ENCODE results near the gene AHCYL2. TPM values are rescaled to one million over a fixed set of nuclear protein-coding genes. Genes with fewer than 3 reads are reported as not detected.

AHCYL2 gene
- total RNA-seq, 1 donor from 2014 or later = 14.7 TPM

DNA sequence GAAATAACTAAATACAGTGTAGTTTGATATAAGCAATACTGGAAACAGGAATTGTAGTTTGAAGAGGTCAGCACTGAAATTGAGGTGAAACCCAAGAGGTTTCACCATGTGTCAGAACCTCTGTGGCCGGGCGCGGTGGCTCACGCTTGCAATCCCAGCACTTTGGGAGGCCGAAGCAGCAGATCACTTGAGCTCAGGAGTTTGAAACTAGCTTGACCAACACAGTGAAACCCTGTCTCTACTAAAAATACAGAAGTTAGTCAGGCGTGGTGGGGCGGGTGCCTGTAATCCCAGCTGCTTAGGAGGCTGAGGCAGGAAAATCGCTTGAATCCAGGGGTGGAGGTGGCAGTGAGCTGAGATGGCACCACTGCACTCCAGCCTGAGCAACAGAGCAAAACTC lies 13.7 kb downstream of the AHCYL2 start:
- no peak overlapping the region for H3K4me2 ChIP-seq (ENCODE audit: low read length)
- no peaks in the 10 kb centered on the region for H3K27me3 ChIP-seq (ENCODE audit: insufficient read depth, low read length)
- no peaks in the 10 kb centered on the region for H3K36me3 ChIP-seq (ENCODE audit: insufficient read depth, low read length)
- H3K4me3 ChIP-seq (ENCODE audit: insufficient read depth, low read depth, low read length) = no peak overlapping the region
- Mint-ChIP-seq H3K27ac (ENCODE audit: unreplicated experiment) (no peak overlapping the region), H3K4me3 (ENCODE audit: unreplicated experiment) (no peak overlapping the region), H3K36me3 (ENCODE audit: low read depth, unreplicated experiment) (no peaks in the 10 kb centered on the region), H3K27me3 (ENCODE audit: low read depth, unreplicated experiment) (no peaks in the 10 kb centered on the region), H3K9me3 (ENCODE audit: unreplicated experiment) (no peaks in the 10 kb centered on the region), H3K4me1 (ENCODE audit: low read depth, unreplicated experiment) (peaks cover 5% of the 10 kb centered on the region)
- TF ChIP-seq EZH2 (IDR thresholded peaks at IDR 0.05; ENCODE audit: insufficient read depth, low read length) = no peak
- TF ChIP-seq, protein P1, sequence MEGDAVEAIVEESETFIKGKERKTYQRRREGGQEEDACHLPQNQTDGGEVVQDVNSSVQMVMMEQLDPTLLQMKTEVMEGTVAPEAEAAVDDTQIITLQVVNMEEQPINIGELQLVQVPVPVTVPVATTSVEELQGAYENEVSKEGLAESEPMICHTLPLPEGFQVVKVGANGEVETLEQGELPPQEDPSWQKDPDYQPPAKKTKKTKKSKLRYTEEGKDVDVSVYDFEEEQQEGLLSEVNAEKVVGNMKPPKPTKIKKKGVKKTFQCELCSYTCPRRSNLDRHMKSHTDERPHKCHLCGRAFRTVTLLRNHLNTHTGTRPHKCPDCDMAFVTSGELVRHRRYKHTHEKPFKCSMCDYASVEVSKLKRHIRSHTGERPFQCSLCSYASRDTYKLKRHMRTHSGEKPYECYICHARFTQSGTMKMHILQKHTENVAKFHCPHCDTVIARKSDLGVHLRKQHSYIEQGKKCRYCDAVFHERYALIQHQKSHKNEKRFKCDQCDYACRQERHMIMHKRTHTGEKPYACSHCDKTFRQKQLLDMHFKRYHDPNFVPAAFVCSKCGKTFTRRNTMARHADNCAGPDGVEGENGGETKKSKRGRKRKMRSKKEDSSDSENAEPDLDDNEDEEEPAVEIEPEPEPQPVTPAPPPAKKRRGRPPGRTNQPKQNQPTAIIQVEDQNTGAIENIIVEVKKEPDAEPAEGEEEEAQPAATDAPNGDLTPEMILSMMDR (IDR thresholded peaks at IDR 0.05; ENCODE audit: insufficient read depth, low read depth, low read length) = no peak
- DNase-seq (ENCODE audit: low read depth) (no peak), FAIRE-seq (no peak)
- H3K9ac ChIP-seq (ENCODE audit: low read length) = no peak overlapping the region
- no peak overlapping the region for H2AFZ ChIP-seq (ENCODE audit: low read depth, low read length)
- H3K4me1 ChIP-seq (ENCODE audit: insufficient read depth, low read length) = no peaks in the 10 kb centered on the region
- no peaks in the 10 kb centered on the region for H3K9me3 ChIP-seq (ENCODE audit: insufficient read depth, low read depth, low read length)
- no peak overlapping the region for H3K27ac ChIP-seq (ENCODE audit: low read depth, low read length)
- H4K20me1 ChIP-seq (ENCODE audit: insufficient read depth, low read length) = peaks cover 14% of the 10 kb centered on the region
- H3K79me2 ChIP-seq (ENCODE audit: insufficient read depth, low read length) = no peaks in the 10 kb centered on the region

DNA sequence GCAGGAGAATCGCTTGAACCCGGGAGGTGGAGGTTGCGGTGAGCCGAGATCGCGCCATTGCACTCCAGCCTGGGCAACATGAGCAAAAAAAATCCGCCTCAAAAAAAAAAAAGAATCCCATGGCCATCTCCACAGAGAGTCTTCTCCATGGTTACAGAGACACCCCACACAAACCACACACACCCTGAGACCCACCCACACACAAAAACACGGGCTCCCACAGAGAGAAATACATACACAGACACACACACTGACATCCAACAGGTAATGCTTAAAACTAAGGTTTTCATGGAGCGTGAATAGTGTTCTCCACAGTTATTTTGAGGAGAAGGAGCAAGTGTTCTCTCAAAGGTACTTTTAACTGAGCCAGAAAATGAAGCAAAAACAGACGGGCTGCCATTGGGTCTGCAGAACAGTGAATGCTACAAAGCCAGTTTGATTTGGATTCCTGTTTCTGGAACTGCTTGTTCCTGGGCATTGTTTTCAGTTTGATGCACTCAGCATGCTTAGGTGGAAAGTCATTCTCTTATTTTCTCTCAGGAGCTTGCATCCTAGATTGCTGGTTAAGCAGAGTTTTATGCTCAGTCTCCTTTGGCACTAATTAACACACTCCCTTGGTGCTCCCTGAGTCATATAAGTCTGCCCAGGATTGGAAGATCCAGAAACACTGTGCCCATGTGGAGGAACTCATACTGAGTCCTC lies 15.4 kb downstream of the AHCYL2 start:
- TF ChIP-seq, protein P1 (IDR thresholded peaks at IDR 0.05; ENCODE audit: insufficient read depth, low read depth, low read length) = no peak
- no peak for TF ChIP-seq EZH2 (IDR thresholded peaks at IDR 0.05; ENCODE audit: insufficient read depth, low read length)
- Mint-ChIP-seq H3K4me3 (ENCODE audit: unreplicated experiment) (no peak overlapping the region), H3K4me1 (ENCODE audit: low read depth, unreplicated experiment) (peaks cover 5% of the 10 kb centered on the region), H3K36me3 (ENCODE audit: low read depth, unreplicated experiment) (no peaks in the 10 kb centered on the region), H3K27me3 (ENCODE audit: low read depth, unreplicated experiment) (no peaks in the 10 kb centered on the region), H3K9me3 (ENCODE audit: unreplicated experiment) (no peaks in the 10 kb centered on the region), H3K27ac (ENCODE audit: unreplicated experiment) (no peak overlapping the region)
- Histone ChIP-seq H3K27ac (ENCODE audit: low read depth, low read length) (no peak overlapping the region), H3K4me2 (ENCODE audit: low read length) (no peak overlapping the region), H3K4me3 (ENCODE audit: insufficient read depth, low read depth, low read length) (no peak overlapping the region), H3K79me2 (ENCODE audit: insufficient read depth, low read length) (no peaks in the 10 kb centered on the region), H3K36me3 (ENCODE audit: insufficient read depth, low read length) (no peaks in the 10 kb centered on the region), H4K20me1 (ENCODE audit: insufficient read depth, low read length) (peaks cover 9% of the 10 kb centered on the region), H2AFZ (ENCODE audit: low read depth, low read length) (no peak overlapping the region), H3K4me1 (ENCODE audit: insufficient read depth, low read length) (no peaks in the 10 kb centered on the region), H3K9ac (ENCODE audit: low read length) (no peak overlapping the region), H3K9me3 (ENCODE audit: insufficient read depth, low read depth, low read length) (no peaks in the 10 kb centered on the region), H3K27me3 (ENCODE audit: insufficient read depth, low read length) (no peaks in the 10 kb centered on the region)
- DNase-seq (ENCODE audit: low read depth) (no peak), FAIRE-seq (no peak)

DNA sequence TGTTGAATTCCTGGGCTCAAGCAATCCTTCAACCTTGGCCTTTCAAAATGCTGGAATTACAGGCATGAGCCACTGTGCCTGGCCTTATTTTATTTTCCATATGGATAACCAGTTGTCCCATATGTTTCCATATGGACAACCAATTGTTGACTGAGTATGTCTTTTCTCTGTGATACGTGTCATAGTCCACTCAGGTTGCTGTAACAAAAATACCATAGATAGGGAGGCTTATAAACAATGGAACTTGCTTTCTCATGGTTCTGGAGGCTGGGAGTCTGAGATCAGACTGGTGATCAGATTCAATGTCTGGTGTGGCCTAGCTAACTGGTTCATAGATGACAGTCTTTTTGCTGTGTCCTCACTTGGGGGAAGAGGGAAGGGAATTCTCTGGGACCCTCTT lies 19.4 kb downstream of the AHCYL2 start:
- H3K4me1 ChIP-seq (ENCODE audit: insufficient read depth, low read length) = no peaks in the 10 kb centered on the region
- H3K27ac Mint-ChIP-seq (ENCODE audit: unreplicated experiment) = no peak overlapping the region
- H3K27me3 ChIP-seq (ENCODE audit: insufficient read depth, low read length) = no peaks in the 10 kb centered on the region
- H3K9me3 ChIP-seq (ENCODE audit: insufficient read depth, low read depth, low read length) = no peaks in the 10 kb centered on the region
- H3K79me2 ChIP-seq (ENCODE audit: insufficient read depth, low read length) = peaks cover 3% of the 10 kb centered on the region
- no peak for TF ChIP-seq EZH2 (IDR thresholded peaks at IDR 0.05; ENCODE audit: insufficient read depth, low read length)
- TF ChIP-seq, protein P1 (IDR thresholded peaks at IDR 0.05; ENCODE audit: insufficient read depth, low read depth, low read length) = no peak
- H3K9me3 Mint-ChIP-seq (ENCODE audit: unreplicated experiment) = no peaks in the 10 kb centered on the region
- no peak overlapping the region for H3K4me3 ChIP-seq (ENCODE audit: insufficient read depth, low read depth, low read length)
- H3K9ac ChIP-seq (ENCODE audit: low read length) = no peak overlapping the region
- no peak overlapping the region for H3K27ac ChIP-seq (ENCODE audit: low read depth, low read length)
- no peak for FAIRE-seq
- peaks cover 4% of the 10 kb centered on the region for H3K36me3 Mint-ChIP-seq (ENCODE audit: low read depth, unreplicated experiment)
- peaks cover 5% of the 10 kb centered on the region for H3K4me1 Mint-ChIP-seq (ENCODE audit: low read depth, unreplicated experiment)
- H4K20me1 ChIP-seq (ENCODE audit: insufficient read depth, low read length) = peaks cover 9% of the 10 kb centered on the region
- no peak for DNase-seq (ENCODE audit: low read depth)
- H3K4me3 Mint-ChIP-seq (ENCODE audit: unreplicated experiment) = no peak overlapping the region
- no peak overlapping the region for H2AFZ ChIP-seq (ENCODE audit: low read depth, low read length)
- H3K36me3 ChIP-seq (ENCODE audit: insufficient read depth, low read length) = no peaks in the 10 kb centered on the region
- H3K4me2 ChIP-seq (ENCODE audit: low read length) = no peak overlapping the region
- no peaks in the 10 kb centered on the region for H3K27me3 Mint-ChIP-seq (ENCODE audit: low read depth, unreplicated experiment)

Data from astrocyte (in vitro differentiated cells and primary cell).